ENCODE results near the gene CAD. TPM values are rescaled to one million over a fixed set of nuclear protein-coding genes. Genes with fewer than 3 reads are reported as not detected.
"Not testable (repeated sequence)": the region's sequence is repeated elsewhere in the genome, so short reads cannot be mapped to it uniquely, and the experiment has no call there.

CAD gene
- total RNA-seq, 2 donors from 2014 or later: 120 to 127 TPM

GRCh38 chr2:27270670-27271069, 53.5 kb downstream of the CAD start:
- Mint-ChIP-seq H3K9me3 (no peaks in the 10 kb centered on the region), H3K27me3 (ENCODE audit: insufficient read depth) (peaks cover 3% of the 10 kb centered on the region), H3K36me3 (ENCODE audit: low read depth) (no peaks in the 10 kb centered on the region), H3K4me1 (peaks cover 18% of the 10 kb centered on the region), H3K27ac (no peak overlapping the region), H3K4me3 (no peak overlapping the region)
- 92 to 100% methylated on average over 2 of the region's 2 CpGs for WGBS, 2 experiments (ENCODE audit: insufficient coverage in 1 of 2, insufficient read length in 1 of 2)
- H3K9me3 ChIP-seq (ENCODE audit: control insufficient read depth, low read length): no peaks in the 10 kb centered on the region
- no peak overlapping the region for H3K27ac ChIP-seq (ENCODE audit: low read depth, low read length)
- H3K4me3 ChIP-seq (ENCODE audit: low read length): no peak overlapping the region
- DNase-seq: no peak
- no peak overlapping the region for H3K9ac ChIP-seq (ENCODE audit: extremely low read depth, low read length, poor library complexity, severe bottlenecking)
- peaks cover 9% of the 10 kb centered on the region for H3K4me1 ChIP-seq (ENCODE audit: control insufficient read depth, insufficient read depth, low read length)
- H3K27me3 ChIP-seq (ENCODE audit: control insufficient read depth, insufficient read depth, low read length, poor library complexity, severe bottlenecking): peaks cover 17% of the 10 kb centered on the region
- no peaks in the 10 kb centered on the region for H3K36me3 ChIP-seq (ENCODE audit: control insufficient read depth, insufficient read depth, low read length)
- TF ChIP-seq CTCF (conservative IDR thresholded peaks at IDR 0.05): no peak

- 54 to 63% methylated on average over 7 to 11 of the region's 11 CpGs for WGBS, 2 experiments (ENCODE audit: insufficient coverage in 1 of 2, insufficient read length in 1 of 2)
- no peak for TF ChIP-seq CTCF (conservative IDR thresholded peaks at IDR 0.05)
- Histone ChIP-seq H3K36me3 (ENCODE audit: control insufficient read depth, insufficient read depth, low read length) (no peaks in the 10 kb centered on the region), H3K27me3 (ENCODE audit: control insufficient read depth, insufficient read depth, low read length, poor library complexity, severe bottlenecking) (peaks cover 6% of the 10 kb centered on the region), H3K4me1 (ENCODE audit: control insufficient read depth, insufficient read depth, low read length) (peaks cover 12% of the 10 kb centered on the region), H3K9me3 (ENCODE audit: control insufficient read depth, low read length) (no peaks in the 10 kb centered on the region), H3K4me3 (ENCODE audit: low read length) (peak overlapping the region; percentile 11), H3K27ac (ENCODE audit: low read depth, low read length) (no peak overlapping the region), H3K9ac (ENCODE audit: extremely low read depth, low read length, poor library complexity, severe bottlenecking) (no peak overlapping the region)
- Mint-ChIP-seq H3K27ac (no peak overlapping the region), H3K4me1 (peaks cover 25% of the 10 kb centered on the region), H3K36me3 (ENCODE audit: low read depth) (no peaks in the 10 kb centered on the region), H3K27me3 (ENCODE audit: insufficient read depth) (peaks cover 9% of the 10 kb centered on the region), H3K9me3 (no peaks in the 10 kb centered on the region), H3K4me3 (no peak overlapping the region)
- no peak for DNase-seq
Observed at GRCh38 chr2:27271631-27272340, 54.6 kb downstream of the CAD start.

GRCh38 chr2:27272537-27273522, 55.7 kb downstream of the CAD start:
- not testable (repeated sequence) for H3K27ac Mint-ChIP-seq; H3K36me3 ChIP-seq (ENCODE audit: control insufficient read depth, insufficient read depth, low read length); H3K36me3 Mint-ChIP-seq (ENCODE audit: low read depth); DNase-seq; H3K27ac ChIP-seq (ENCODE audit: low read depth, low read length); H3K9me3 Mint-ChIP-seq; H3K4me3 ChIP-seq (ENCODE audit: low read length); H3K4me3 Mint-ChIP-seq; H3K9ac ChIP-seq (ENCODE audit: extremely low read depth, low read length, poor library complexity, severe bottlenecking); H3K27me3 ChIP-seq (ENCODE audit: control insufficient read depth, insufficient read depth, low read length, poor library complexity, severe bottlenecking); H3K9me3 ChIP-seq (ENCODE audit: control insufficient read depth, low read length)
- 87 to 92% methylated on average over 11 to 15 of the region's 15 CpGs for WGBS, 2 experiments (ENCODE audit: insufficient coverage in 1 of 2, insufficient read length in 1 of 2)
- H3K27me3 Mint-ChIP-seq (ENCODE audit: insufficient read depth): peaks cover 14% of the 10 kb centered on the region
- H3K4me1 Mint-ChIP-seq: peaks cover 25% of the 10 kb centered on the region
- H3K4me1 ChIP-seq (ENCODE audit: control insufficient read depth, insufficient read depth, low read length): peaks cover 12% of the 10 kb centered on the region

Data from endodermal cell (in vitro differentiated cells).